Fibroblast of gingiva (primary cell): ENCODE measurements around the gene PRAMEF4.
"Not testable (repeated sequence)": the region's sequence is repeated elsewhere in the genome, so short reads cannot be mapped to it uniquely, and the experiment has no call there.

Experiments
- DNase-seq: peaks from one replicate; pipeline ENCODE4 v3.0.0-alpha.2; 2011; ENCODE audit warnings: low read depth

Gene PRAMEF4

DNA sequence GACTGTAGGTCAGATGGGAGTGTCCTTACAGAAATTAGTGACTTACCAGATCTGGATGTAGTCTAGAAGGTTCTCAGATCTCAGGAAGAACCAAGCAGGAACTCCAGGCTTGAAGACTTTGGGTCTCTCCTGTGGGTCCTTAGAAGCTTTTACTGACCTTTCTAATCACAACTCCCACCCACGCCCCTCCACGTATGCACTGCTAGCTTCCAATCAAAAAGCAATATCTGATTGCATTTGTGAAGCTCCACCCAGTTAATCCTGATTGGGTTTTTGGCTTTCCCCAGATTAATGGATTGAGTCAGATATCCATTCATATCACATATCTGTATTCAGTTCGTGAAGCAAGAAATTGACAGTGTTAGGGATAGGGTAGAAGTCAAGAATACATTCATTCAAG lies at the start of gene PRAMEF4:
Gene PRAMEF4 (minus strand): TSS at position 101 of the 400 bp plus-strand sequence. CDS start 2,807 bp downstream, outside the sequence.
- DNase-seq, result not testable (repeated sequence)

GRCh38 chr1:12924368-12924767 lies 38.4 kb upstream of the PRAMEF4 start:
- not testable (repeated sequence) for DNase-seq

- not testable (repeated sequence) for DNase-seq
Observed at GRCh38 chr1:12921749-12922148, 35.7 kb upstream of the PRAMEF4 start.

- not testable (repeated sequence) for DNase-seq
Observed at GRCh38 chr1:12916310-12916709, 30.3 kb upstream of the PRAMEF4 start, which contains the start of gene PRAMEF7. PRAMEF7 (plus strand) TSS chr1:12916610; CDS start chr1:12917693, 1,083 bp downstream.

- DNase-seq, result not testable (repeated sequence)
Observed at GRCh38 chr1:12903793-12904572, 18.0 kb upstream of the PRAMEF4 start.

DNA sequence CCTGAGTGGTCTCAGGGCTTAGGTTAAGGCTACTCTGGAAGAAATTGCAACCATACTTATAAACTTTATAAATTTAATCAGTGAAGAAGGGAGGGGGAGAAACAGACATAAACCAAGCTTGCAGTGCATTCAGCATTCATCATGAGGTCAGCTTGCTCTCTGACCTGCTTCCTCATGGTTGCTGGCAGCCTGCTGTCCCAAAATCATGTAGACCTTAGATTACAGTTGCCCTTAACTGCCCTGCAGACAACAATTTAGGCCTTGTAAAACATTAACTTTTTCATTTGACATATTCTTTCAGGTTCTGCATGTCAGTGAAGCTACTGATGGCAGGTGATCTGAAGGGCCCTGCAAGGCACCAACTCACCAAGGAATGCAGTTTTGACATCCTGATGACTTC lies 13.2 kb upstream of the PRAMEF4 start:
- DNase-seq, result not testable (repeated sequence)

DNA sequence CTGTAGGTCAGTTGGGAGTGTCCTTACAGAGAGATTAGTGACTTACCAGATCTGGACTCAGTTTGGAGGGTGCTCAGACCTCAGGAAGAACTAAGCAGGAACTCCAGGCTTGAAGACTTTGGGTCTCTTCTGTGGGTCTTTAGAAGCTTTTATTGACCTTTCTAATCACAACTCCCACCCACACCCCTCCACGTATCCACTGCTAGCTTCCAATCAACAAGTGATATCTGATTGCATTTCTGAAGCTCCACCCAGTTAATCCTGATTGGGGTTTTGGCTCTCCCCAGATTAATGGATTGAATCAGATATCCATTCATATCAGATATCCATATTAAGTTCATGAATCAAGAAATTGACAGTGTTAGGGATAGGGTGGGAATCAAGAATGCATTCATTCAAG lies 12.2 kb upstream of the PRAMEF4 start, which contains the start of gene PRAMEF10:
Gene PRAMEF10 (minus strand): TSS at position 101 of the 400 bp plus-strand sequence. CDS start 2,423 bp downstream, outside the sequence.
- DNase-seq, result not testable (repeated sequence)

DNA sequence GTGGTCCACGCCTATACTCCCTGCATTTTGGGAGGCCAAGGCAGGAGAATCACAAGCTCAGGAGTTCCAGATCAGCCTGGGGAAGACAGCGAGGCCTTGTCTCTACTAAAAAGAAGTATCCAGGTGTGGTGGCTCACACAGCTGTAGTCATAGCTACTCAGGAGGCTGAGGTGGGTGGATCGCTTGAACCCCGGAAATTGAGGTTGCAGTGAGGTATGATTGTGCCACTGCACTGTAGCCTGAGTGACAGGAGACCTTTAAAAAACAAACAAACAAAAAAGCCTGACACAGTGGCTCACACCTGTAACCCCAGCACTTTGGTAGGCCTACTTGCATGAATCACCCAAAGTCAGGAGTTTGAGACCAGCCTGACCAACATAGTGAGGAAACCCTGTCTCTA lies 7.5 kb downstream of the PRAMEF4 start:
- not testable (repeated sequence) for DNase-seq

DNA sequence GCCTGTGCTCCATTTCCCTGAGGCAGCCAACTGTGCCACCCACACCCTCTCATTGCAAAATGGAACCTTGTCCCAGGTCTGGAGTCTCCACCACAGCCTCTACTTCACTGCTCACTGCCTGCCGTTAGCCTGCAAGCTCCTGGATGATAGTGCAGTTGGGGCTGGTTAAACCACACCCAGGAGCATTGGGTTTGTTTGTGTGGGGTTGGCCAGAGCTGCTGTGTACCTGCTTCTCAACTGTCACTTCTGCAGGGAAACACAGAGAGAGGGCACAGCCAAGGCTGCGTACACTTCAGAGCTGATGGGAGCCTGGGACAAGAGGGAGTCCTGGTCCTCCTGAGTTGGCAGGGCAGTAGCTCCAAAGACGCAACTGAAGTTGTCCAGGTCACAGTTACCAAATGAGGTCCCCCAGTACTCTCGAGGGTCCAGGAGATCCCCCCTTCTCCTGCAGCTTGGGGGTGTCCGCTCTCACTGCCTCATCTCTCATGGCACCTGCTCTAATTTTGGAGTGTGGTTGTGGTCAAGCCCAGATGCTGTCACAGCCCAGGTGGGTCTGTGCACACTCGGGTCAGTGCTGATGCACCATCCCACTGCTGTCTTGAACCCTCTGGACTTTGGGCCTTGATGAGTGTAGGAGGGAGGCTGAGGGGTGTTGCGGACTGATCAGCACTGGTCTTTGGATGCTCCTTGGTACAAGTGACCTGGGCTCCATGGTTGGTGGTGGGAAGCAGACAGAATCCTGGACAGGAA lies 22.7 kb downstream of the PRAMEF4 start:
- DNase-seq, result not testable (repeated sequence)

GRCh38 chr1:12856786-12857185 lies 29.2 kb downstream of the PRAMEF4 start, which contains the start of gene PRAMEF2:
PRAMEF2 (plus strand) TSS chr1:12857086; CDS start chr1:12859010, 1,924 bp downstream.
- not testable (repeated sequence) for DNase-seq

GRCh38 chr1:12851779-12852178 lies 34.2 kb downstream of the PRAMEF4 start:
- DNase-seq, result no peak

GRCh38 chr1:12848620-12849019 lies 37.4 kb downstream of the PRAMEF4 start, which contains the start of gene HNRNPCL1:
HNRNPCL1 (minus strand) TSS chr1:12848720; CDS start chr1:12848289, 431 bp downstream.
- DNase-seq, result not testable (repeated sequence)

GRCh38 chr1:12833251-12833650 lies 52.8 kb downstream of the PRAMEF4 start:
- DNase-seq, result not testable (repeated sequence)

GRCh38 chr1:12831310-12831709 lies 54.7 kb downstream of the PRAMEF4 start, which contains the start of gene PRAMEF11:
PRAMEF11 (minus strand) TSS chr1:12831410; CDS start chr1:12828789, 2,621 bp downstream.
- DNase-seq, result not testable (repeated sequence)
